CD14-positive monocyte (primary cell): ENCODE measurements around the gene NDUFB7. TPM values are rescaled to one million over a fixed set of nuclear protein-coding genes. Genes with fewer than 3 reads are reported as not detected.
"Not testable (repeated sequence)": the region's sequence is repeated elsewhere in the genome, so short reads cannot be mapped to it uniquely, and the experiment has no call there.

Source experiments
- DNase-seq, 3 donors: peaks; one replicate each; pipeline ENCODE4 v3.0.0-alpha.2; 2011 to 2022
- H2AFZ ChIP-seq: 2 replicates; pipeline ENCODE4 v1.6.0; 2012; ENCODE audit warnings: mild to moderate bottlenecking, low read depth, low read length, inconsistent platforms; ENCODE audit not compliant: insufficient read depth, poor library complexity, severe bottlenecking
- H3K27ac ChIP-seq, 2 donors: 1 replicate in 1 of 2; 2 replicates in 1 of 2; pipeline ENCODE4 v1.5.1; 2012 to 2013; ENCODE audit warnings: low read length in 2 of 2, control low read depth in 1 of 2, inconsistent platforms in 1 of 2, low read depth in 1 of 2, mild to moderate bottlenecking in 1 of 2
- H3K27me3 ChIP-seq, 2 donors: one replicate each; pipeline versions ENCODE4 v1.6.0 to v1.6.1; 2011 to 2013; ENCODE audit warnings: low read length in 2 of 2; ENCODE audit not compliant: control insufficient read depth in 2 of 2, insufficient read depth in 2 of 2
- H3K36me3 ChIP-seq, 2 donors: replicated peaks in 1 of 2; 1 replicate in 1 of 2; 2 replicates in 1 of 2; pipeline versions ENCODE4 v1.5.1 to v1.6.1; 2012 to 2013; ENCODE audit warnings: low read length in 2 of 2, control low read depth in 1 of 2, inconsistent platforms in 1 of 2, mild to moderate bottlenecking in 1 of 2; ENCODE audit not compliant: insufficient read depth in 2 of 2, control insufficient read depth in 1 of 2
- H3K4me1 ChIP-seq, 2 donors: 1 replicate in 1 of 2; 2 replicates in 1 of 2; pipeline versions ENCODE4 v1.5.1 to v1.6.1; 2012 to 2013; ENCODE audit warnings: low read length in 2 of 2, control low read depth in 1 of 2, inconsistent platforms in 1 of 2, mild to moderate bottlenecking in 1 of 2, moderate library complexity in 1 of 2; ENCODE audit not compliant: insufficient read depth in 2 of 2, control insufficient read depth in 1 of 2
- H3K4me2 ChIP-seq: replicated peaks from 2 replicates; pipeline ENCODE3; 2012; ENCODE audit warnings: low read length, moderate library complexity, mild to moderate bottlenecking; ENCODE audit not compliant: poor library complexity, severe bottlenecking; ENCODE audit errors: extremely low read depth
- H3K4me3 ChIP-seq, 3 experiments: fragments of 200-600 bp in 1 of 3; sonication (generic) in 1 of 3; replicated peaks in 1 of 3; 1 replicate in 2 of 3; 2 replicates in 1 of 3; pipeline ENCODE4 v1.5.1; 2011 to 2013; ENCODE audit warnings: low read length in 3 of 3, mild to moderate bottlenecking in 3 of 3, control low read depth in 2 of 3, low read depth in 2 of 3, inconsistent platforms in 1 of 3, moderate library complexity in 1 of 3
- H3K79me2 ChIP-seq: 2 replicates; pipeline ENCODE4 v1.6.0; 2012; ENCODE audit warnings: mild to moderate bottlenecking, control low read depth, inconsistent platforms, low read length, moderate library complexity; ENCODE audit not compliant: insufficient read depth
- H3K9ac ChIP-seq: 2 replicates; pipeline ENCODE4 v1.6.0; 2017; ENCODE audit warnings: low read length, mild to moderate bottlenecking; ENCODE audit not compliant: insufficient read depth, poor library complexity, severe bottlenecking
- H3K9me3 ChIP-seq, 2 donors: replicated peaks in 1 of 2; 1 replicate in 1 of 2; 2 replicates in 1 of 2; pipeline versions ENCODE4 v1.5.1 to v1.6.1; 2012 to 2013; ENCODE audit warnings: low read length in 2 of 2, control low read depth in 1 of 2; ENCODE audit not compliant: control insufficient read depth in 1 of 2, insufficient read depth in 1 of 2
- H4K20me1 ChIP-seq: 2 replicates; pipeline ENCODE4 v1.6.0; 2012; ENCODE audit warnings: mild to moderate bottlenecking, low read length, control low read depth, moderate library complexity; ENCODE audit not compliant: insufficient read depth
- H3K27ac Mint-ChIP-seq, 7 donors: one replicate each; pipeline ENCODE4 v1.8.0; 2020; ENCODE audit warnings: mild to moderate bottlenecking in 7 of 7, mixed read lengths in 7 of 7, moderate library complexity in 6 of 7, inconsistent platforms in 2 of 7
- H3K27me3 Mint-ChIP-seq, 3 donors: one replicate each; pipeline ENCODE4 v1.8.0; 2021 to 2022; ENCODE audit warnings: low read depth in 3 of 3, mild to moderate bottlenecking in 3 of 3, mixed read lengths in 3 of 3, moderate library complexity in 3 of 3, inconsistent platforms in 1 of 3
- H3K36me3 Mint-ChIP-seq, 2 donors: one replicate each; pipeline ENCODE4 v1.8.0; 2020; ENCODE audit warnings: mixed read lengths in 2 of 2, inconsistent platforms in 1 of 2, mild to moderate bottlenecking in 1 of 2
- H3K4me1 Mint-ChIP-seq: one replicate; pipeline ENCODE4 v1.8.0; 2020; ENCODE audit warnings: mild to moderate bottlenecking, mixed read lengths
- H3K4me3 Mint-ChIP-seq, 2 donors: one replicate each; pipeline ENCODE4 v1.8.0; 2020; ENCODE audit warnings: mild to moderate bottlenecking in 2 of 2, mixed read lengths in 2 of 2, moderate library complexity in 1 of 2
- H3K9me3 Mint-ChIP-seq, 7 donors: one replicate each; pipeline ENCODE4 v1.8.0; 2020 to 2022; ENCODE audit warnings: mixed read lengths in 7 of 7, mild to moderate bottlenecking in 6 of 7, moderate library complexity in 6 of 7, inconsistent platforms in 2 of 7
- CTCF ChIP-seq: fragments of 200-600 bp; IDR thresholded peaks from one replicate; pipeline ENCODE4 v1.8.0; 2022; ENCODE audit warnings: antibody characterized with exemption, mild to moderate bottlenecking
- WGBS: methylation state at CpG from one replicate; pipeline ENCODE4 v1.1.5; 2013; ENCODE audit warnings: missing lambda C conversion rate; ENCODE audit not compliant: insufficient coverage; 5-methylcytosine and 5-hydroxymethylcytosine counted together
- intact Hi-C, 2 donors: fragments of 100-400 bp; cut with micrococcal nuclease; formaldehyde crosslinking; loops; one replicate each; pipeline versions ENCODE4 v1.15.0 to v1.15.1; 2023
- polyA plus RNA-seq, 3 donors: library from polyadenylated mRNA; depleted of rRNA in 1 of 3; unstranded in 2 of 3; stranded (reverse) in 1 of 3; fragments of 300-500 nt in 2 of 3; fragments of >200 nt in 1 of 3; fragmentation: Illumina TruSeq in 2 of 3; gene quantifications; 1 replicate in 2 of 3; 2 replicates in 1 of 3; pipeline ENCODE4 v1.2.3, GENCODE V29; 2012 to 2021

The NDUFB7 gene
- polyA plus RNA-seq, 3 donors: 137 to 313 (median 204) TPM

GRCh38 chr19:14565298-14565679, 6.6 kb downstream of the NDUFB7 start:
- no peak for TF ChIP-seq CTCF
- Mint-ChIP-seq H3K4me3 (no peak overlapping the region), H3K27me3 (no peaks in the 10 kb centered on the region), H3K9me3 (peaks cover 0 to 3% (median 0%) of the 10 kb centered on the region in 7 donors), H3K27ac (no peak overlapping the region), H3K4me1 (peaks cover 11% of the 10 kb centered on the region), H3K36me3 (peaks cover 23 to 49% of the 10 kb centered on the region in 2 donors)
- no peak overlapping the region for H3K4me2 ChIP-seq
- H2AFZ ChIP-seq: no peak overlapping the region
- no peak overlapping the region for H3K4me3 ChIP-seq
- H3K27ac ChIP-seq: no peak overlapping the region
- peaks cover 31% of the 10 kb centered on the region for H4K20me1 ChIP-seq
- no peaks in the 10 kb centered on the region for H3K27me3 ChIP-seq
- no peaks in the 10 kb centered on the region for H3K4me1 ChIP-seq
- no peaks in the 10 kb centered on the region for H3K9me3 ChIP-seq
- intact Hi-C loops: no loop called here
- peaks cover 23 to 30% of the 10 kb centered on the region in 2 donors for H3K36me3 ChIP-seq
- DNase-seq: no peak
- peaks cover 33% of the 10 kb centered on the region for H3K79me2 ChIP-seq
- no peak overlapping the region for H3K9ac ChIP-seq
- 93% methylated on average over 21 of the region's 22 CpGs for WGBS

DNA sequence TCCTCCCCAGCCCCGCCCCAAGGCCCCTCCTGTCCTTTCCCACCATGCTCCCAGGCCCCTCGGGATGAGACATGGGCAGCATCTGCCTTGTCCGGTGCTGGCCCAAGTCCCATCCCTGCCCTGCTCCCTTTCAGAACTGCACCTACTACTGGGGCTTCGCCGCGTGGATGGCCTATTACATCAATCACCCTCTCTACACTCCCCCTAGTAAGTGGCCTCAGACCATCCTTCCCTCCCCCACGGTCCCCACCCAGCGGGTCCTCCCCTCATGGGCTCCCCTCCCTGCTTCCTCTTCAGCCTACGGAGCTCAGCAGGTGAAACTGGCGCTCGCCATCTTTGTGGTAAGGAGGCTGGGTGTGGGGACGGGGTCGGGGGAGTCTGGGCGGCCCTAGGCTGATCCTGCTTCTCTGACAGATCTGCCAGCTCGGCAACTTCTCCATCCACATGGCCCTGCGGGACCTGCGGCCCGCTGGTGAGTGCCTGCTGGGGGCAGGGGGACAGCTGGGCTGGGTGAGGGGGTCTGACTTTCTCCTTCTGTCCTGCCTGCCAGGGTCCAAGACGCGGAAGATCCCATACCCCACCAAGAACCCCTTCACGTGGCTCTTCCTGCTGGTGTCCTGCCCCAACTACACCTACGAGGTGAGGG, 7.1 kb downstream of the NDUFB7 start:
- H3K4me3 Mint-ChIP-seq, intact Hi-C loops, H2AFZ ChIP-seq, H3K27ac Mint-ChIP-seq, H3K4me1 ChIP-seq, H3K4me2 ChIP-seq, H3K9me3 Mint-ChIP-seq, H3K4me3 ChIP-seq, H3K9ac ChIP-seq, H3K9me3 ChIP-seq, DNase-seq, H3K27me3 Mint-ChIP-seq, H3K27me3 ChIP-seq, H3K27ac ChIP-seq: not testable (repeated sequence)
- Histone ChIP-seq H4K20me1 (peaks cover 31% of the 10 kb centered on the region), H3K79me2 (peaks cover 33% of the 10 kb centered on the region), H3K36me3 (peaks cover 23 to 30% of the 10 kb centered on the region in 2 donors)
- WGBS: 79% methylated on average over 4 of the region's 22 CpGs
- Mint-ChIP-seq H3K36me3 (peaks cover 23 to 48% of the 10 kb centered on the region in 2 donors), H3K4me1 (peaks cover 10% of the 10 kb centered on the region)
